GM12873 (cell line): ENCODE data around the gene FAM43B.

ENCODE experiments used
- TF ChIP-seq, protein P1 (sequence below): IDR thresholded peaks from 2 replicates; pipeline ENCODE4 v1.5.1; 2012; ENCODE audit warnings: low read depth, mild to moderate bottlenecking, moderate library complexity, low read length, control low read depth; ENCODE audit not compliant: insufficient read depth; ENCODE audit errors: missing control alignments

The FAM43B gene, protein sequence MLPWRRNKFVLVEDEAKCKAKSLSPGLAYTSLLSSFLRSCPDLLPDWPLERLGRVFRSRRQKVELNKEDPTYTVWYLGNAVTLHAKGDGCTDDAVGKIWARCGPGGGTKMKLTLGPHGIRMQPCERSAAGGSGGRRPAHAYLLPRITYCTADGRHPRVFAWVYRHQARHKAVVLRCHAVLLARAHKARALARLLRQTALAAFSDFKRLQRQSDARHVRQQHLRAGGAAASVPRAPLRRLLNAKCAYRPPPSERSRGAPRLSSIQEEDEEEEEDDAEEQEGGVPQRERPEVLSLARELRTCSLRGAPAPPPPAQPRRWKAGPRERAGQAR

DNA sequence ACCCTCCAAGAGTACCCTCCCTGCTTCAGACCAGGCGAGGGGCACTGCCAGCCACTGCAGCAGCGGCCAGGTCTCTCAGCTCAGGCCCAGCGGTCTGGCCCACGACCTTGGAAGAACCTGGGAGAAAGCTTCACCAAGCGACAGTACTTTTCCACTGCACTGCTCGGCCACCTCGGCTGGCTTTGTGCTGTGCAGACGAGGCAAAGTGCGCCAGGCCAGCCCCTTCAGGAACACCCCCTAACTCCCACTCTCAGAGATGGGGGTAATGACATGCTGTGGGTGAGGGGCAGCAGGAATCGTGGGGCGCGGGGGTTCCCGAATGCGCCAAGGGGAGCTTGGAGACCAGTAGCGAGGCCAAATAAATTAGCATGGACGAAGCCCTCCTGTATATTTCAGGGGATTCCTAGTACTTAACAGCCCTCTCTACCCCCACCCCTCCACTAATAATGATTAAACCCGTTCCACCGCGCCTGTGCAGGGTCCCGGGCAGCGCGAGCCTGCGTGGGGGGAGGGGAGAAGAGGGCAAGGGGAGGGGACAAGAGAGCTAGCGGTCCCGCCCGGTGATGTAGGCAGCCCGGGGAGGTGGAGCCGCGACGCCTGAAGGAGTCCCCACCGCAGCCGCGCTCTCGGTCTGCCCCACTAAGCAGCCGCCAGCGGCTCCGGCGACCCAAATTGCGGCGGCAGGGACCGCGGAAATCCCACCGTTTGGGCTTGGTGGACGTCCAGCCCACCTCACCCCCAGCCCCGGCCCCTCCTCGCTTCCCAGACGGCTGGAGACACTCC, at the start of gene FAM43B:
Gene FAM43B (plus strand): TSS at position 629 of the 783 bp plus-strand sequence. CDS start 401 bp downstream, outside the sequence.
- TF ChIP-seq, protein P1, sequence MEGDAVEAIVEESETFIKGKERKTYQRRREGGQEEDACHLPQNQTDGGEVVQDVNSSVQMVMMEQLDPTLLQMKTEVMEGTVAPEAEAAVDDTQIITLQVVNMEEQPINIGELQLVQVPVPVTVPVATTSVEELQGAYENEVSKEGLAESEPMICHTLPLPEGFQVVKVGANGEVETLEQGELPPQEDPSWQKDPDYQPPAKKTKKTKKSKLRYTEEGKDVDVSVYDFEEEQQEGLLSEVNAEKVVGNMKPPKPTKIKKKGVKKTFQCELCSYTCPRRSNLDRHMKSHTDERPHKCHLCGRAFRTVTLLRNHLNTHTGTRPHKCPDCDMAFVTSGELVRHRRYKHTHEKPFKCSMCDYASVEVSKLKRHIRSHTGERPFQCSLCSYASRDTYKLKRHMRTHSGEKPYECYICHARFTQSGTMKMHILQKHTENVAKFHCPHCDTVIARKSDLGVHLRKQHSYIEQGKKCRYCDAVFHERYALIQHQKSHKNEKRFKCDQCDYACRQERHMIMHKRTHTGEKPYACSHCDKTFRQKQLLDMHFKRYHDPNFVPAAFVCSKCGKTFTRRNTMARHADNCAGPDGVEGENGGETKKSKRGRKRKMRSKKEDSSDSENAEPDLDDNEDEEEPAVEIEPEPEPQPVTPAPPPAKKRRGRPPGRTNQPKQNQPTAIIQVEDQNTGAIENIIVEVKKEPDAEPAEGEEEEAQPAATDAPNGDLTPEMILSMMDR = no peak

DNA sequence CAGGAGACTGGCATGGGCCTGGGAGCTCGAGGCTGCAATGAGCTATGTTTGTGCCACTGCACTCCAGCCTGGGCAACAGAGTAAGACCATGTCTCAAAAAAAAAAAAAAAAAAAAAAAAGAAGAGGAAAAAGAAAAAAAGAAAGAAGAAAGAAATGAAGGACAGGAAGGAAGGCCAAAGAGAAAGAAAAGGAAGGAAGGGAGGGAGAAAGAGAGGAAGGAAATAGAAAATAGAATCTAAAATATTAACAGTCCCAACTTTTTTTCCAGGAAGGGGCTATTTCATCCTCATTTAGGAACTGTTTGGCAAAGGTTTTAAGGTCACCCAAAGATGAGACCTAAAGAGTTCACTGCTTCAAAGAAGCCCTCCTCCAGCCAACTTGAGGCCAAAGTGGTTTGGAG, 46.9 kb upstream of the FAM43B start:
- TF ChIP-seq, protein P1 = no peak

DNA sequence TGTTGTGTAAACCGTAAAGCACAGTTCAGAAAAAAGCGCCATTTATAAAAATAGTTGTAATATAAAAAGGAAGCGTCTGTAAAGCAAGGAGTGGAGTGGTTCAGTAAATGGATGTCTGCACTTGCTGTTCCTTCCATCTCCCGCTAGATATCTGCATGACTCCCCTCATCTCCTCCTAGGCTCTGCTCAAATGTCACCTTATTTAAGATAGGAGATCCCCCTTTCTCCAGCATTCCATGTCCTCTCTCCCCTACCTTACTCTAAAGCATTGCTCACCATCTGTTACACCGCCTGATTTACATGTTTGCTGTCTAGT, 45.2 kb upstream of the FAM43B start:
- TF ChIP-seq, protein P1 = no peak

DNA sequence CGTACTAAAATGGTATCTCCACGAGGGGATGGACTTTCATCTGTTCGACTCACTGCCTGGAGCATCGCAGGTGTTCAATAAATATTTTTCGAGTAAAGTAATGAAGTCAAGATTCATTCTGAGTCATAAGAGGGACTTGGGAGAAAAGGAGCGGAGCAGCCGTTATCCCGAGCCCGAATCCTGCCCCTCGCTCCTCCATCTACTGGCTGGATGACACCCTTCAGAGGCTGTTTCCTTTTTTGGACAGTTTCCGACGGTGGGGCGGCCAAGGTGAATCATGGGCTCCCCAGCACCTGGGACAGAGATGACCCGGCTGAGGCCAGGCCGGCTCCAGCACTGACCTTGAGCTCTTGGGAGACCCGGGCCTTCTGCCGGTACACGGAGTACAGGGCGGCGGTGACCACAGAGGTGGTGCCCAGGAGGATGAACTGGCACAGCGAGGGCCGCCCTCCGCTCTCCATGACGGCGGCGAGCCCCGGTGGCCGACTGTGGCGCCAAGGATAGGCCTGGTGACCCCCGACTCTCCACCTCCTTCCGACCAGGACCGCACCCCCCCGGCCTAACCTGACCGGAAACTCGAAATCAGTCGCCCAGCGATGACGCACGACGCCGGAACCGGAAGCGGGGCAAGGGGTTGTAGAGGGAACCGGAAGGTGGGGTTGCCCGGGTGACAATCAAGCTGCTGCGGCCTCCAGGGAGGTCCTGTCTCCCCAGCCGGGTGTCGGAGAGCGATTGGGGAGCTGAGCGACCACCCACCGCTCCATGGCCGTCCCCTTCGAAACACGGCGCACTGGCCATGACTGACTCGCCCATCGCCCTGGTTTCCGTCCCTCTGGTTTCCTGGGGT, 44.6 kb upstream of the FAM43B start, which contains the start of gene MUL1:
Gene MUL1 (minus strand): TSS at position 588 of the 847 bp plus-strand sequence. CDS start 127 bp downstream, at position 461.
- TF ChIP-seq, protein P1 = no peak

DNA sequence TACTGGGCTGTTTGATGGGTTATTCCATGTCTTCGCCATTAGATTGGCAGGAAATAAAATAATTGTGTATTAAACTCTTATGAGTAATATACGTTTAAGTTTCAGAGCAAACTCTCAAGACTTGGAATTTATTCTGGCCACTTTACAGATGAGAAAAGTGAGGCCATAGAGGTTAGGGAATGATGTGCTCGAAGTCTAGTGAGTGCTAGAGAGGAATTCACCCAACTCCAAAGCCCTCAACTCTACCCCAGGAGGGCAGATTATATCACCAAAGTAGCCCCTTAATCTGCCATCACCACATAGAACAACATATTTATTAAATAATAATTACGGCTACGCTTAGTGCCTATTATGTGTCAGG, 44.0 kb upstream of the FAM43B start:
- TF ChIP-seq, protein P1 = no peak

DNA sequence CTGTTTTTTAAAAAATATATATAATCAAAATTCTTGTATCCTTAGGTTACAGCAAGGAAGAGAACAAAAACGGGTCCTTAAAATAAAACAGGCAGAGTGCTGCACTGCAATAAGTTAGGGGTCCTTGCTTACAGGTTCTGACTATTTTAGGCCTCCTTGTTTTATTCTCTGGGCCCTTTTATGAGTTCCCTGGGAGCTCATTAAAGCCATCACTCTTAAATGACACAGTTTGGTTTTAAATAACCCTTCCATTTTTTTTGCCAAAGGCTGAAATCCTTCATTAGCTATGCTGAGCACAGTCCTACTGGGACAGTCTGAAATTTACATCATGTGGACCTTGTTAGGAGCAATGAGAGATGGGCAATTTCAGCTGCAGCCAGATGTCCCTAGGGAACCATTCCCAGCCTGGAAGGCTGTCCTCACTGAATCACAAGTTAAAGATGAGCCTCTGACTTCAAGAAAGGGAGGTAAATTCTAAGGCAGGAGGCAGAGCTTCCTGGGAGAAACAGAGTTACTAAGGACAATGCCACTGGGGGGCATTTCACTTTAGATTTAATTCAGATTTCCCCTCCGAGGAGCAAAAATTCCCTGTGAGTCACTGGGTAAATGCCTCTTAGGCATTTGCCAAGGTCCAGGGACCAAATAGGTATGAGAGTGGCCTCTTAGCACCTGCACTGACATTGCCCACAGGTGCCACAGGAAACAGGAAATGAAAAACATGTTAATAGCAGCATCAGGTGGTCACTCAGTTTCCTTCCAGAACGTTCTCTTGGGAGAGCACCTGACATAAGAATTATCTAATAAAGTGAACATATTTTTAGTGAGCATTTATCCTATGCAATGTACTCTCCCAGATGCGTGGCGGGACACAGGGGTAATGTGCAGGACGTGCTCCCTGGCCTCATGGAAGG, 40.6 kb upstream of the FAM43B start:
- TF ChIP-seq, protein P1 = no peak
